ENCODE results near the gene C1orf56.

Gene C1orf56

GRCh38 chr1:151026460-151026859 lies 21.1 kb upstream of the C1orf56 start:
- DNase-seq = no peak

GRCh38 chr1:151032164-151032563 lies 15.4 kb upstream of the C1orf56 start:
- no peak for DNase-seq

GRCh38 chr1:151035167-151035566 lies 12.4 kb upstream of the C1orf56 start:
- no peak for DNase-seq

GRCh38 chr1:151036356-151036755 lies 11.2 kb upstream of the C1orf56 start, which contains the start of gene BNIPL:
BNIPL (plus strand) TSS chr1:151036586; CDS start chr1:151036726, 140 bp downstream.
- DNase-seq = no peak

- no peak for DNase-seq
These were observed 10.5 kb upstream of the C1orf56 start for GRCh38 chr1:151037032-151037431.

GRCh38 chr1:151039521-151039920 lies 8.0 kb upstream of the C1orf56 start:
- no peak for DNase-seq

- DNase-seq = no peak
These were observed 4.4 kb upstream of the C1orf56 start for GRCh38 chr1:151043163-151043562.

GRCh38 chr1:151047925-151048644 lies 534 bp downstream of the C1orf56 start:
- peak; percentile 59 for DNase-seq

- no peak for DNase-seq
These were observed 1.1 kb downstream of the C1orf56 start for GRCh38 chr1:151048645-151049032.

- no peak for DNase-seq
These were observed 1.9 kb downstream of the C1orf56 start for GRCh38 chr1:151049458-151049857.

- DNase-seq = no peak
These were observed 2.6 kb downstream of the C1orf56 start for GRCh38 chr1:151050051-151050688.

- no peak for DNase-seq
These were observed 3.9 kb downstream of the C1orf56 start for GRCh38 chr1:151051356-151052009.

- DNase-seq = no peak
These were observed 7.5 kb downstream of the C1orf56 start for GRCh38 chr1:151054971-151055547.

- DNase-seq = no peak
These were observed 8.0 kb downstream of the C1orf56 start for GRCh38 chr1:151055581-151055980.

GRCh38 chr1:151056149-151056548 lies 8.6 kb downstream of the C1orf56 start:
- no peak for DNase-seq

GRCh38 chr1:151058692-151059091 lies 11.1 kb downstream of the C1orf56 start:
- no peak for DNase-seq

- DNase-seq = peak; percentile 52
These were observed 11.8 kb downstream of the C1orf56 start, which contains the start of gene CDC42SE1 for GRCh38 chr1:151059109-151060006. CDC42SE1 (minus strand) TSS chr1:151059622; CDS start chr1:151055730, 3,892 bp downstream.

- DNase-seq = peak; percentile 70
These were observed 12.6 kb downstream of the C1orf56 start, which contains the start of gene MLLT11 for GRCh38 chr1:151060007-151060656. MLLT11 (plus strand) TSS chr1:151060397; CDS start chr1:151067225, 6,828 bp downstream.

GRCh38 chr1:151060657-151061421 lies 13.3 kb downstream of the C1orf56 start:
- DNase-seq = peak; percentile 45

GRCh38 chr1:151061704-151062103 lies 14.2 kb downstream of the C1orf56 start:
- DNase-seq = no peak

All from kidney glomerular epithelial cell (primary cell).